Measurements from ENCODE around the gene CRB3. TPM values are rescaled to one million over a fixed set of nuclear protein-coding genes. Genes with fewer than 3 reads are reported as not detected.

CRB3 gene
- total and polyA plus RNA-seq, 2 of the 8 experiments (the other 6 are each of a cell fraction or from before 2014, with no cell fraction given), result 21.1 to 24.6 TPM

GRCh38 chr19:6464070-6464873, at the start of gene CRB3 (continued):
- TF ChIP-seq JUND (IDR thresholded peaks at IDR 0.05; ENCODE audit: low read length), result no peak
- peak; percentile 20 for TF ChIP-seq SAP30 (IDR thresholded peaks at IDR 0.05; ENCODE audit: insufficient read depth, insufficient replicate concordance, low read length)
- no peak for TF ChIP-seq BRCA1 (IDR thresholded peaks at IDR 0.05; ENCODE audit: low read depth, low read length)
- TF ChIP-seq TCF12 (IDR thresholded peaks at IDR 0.05; ENCODE audit: low read depth, low read length), result 0 out of 2 replicates have a peak, but pooled peaks have one; percentile 25
- peak; percentile 53; the same call in 1 of the 2 replicates for TF ChIP-seq SP1 (IDR thresholded peaks at IDR 0.05; ENCODE audit: low read depth, low read length)
- TF ChIP-seq, protein P1, sequence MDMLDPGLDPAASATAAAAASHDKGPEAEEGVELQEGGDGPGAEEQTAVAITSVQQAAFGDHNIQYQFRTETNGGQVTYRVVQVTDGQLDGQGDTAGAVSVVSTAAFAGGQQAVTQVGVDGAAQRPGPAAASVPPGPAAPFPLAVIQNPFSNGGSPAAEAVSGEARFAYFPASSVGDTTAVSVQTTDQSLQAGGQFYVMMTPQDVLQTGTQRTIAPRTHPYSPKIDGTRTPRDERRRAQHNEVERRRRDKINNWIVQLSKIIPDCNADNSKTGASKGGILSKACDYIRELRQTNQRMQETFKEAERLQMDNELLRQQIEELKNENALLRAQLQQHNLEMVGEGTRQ (IDR thresholded peaks at IDR 0.05; ENCODE audit: low read length), result peak; percentile 96
- TF ChIP-seq POU5F1 (IDR thresholded peaks at IDR 0.05; ENCODE audit: low read depth, low read length), result no peak
- no peak for TF ChIP-seq RBBP5 (IDR thresholded peaks at IDR 0.05; ENCODE audit: borderline replicate concordance, low read depth, low read length)
- TF ChIP-seq CBX5 (IDR thresholded peaks at IDR 0.05; ENCODE audit: low read depth, low read length), result no peak
- TF ChIP-seq TEAD4 (IDR thresholded peaks at IDR 0.05; ENCODE audit: low read depth, low read length), result no peak
- TF ChIP-seq SIN3A (conservative IDR thresholded peaks at IDR 0.05 in 1 of 2, IDR thresholded peaks at IDR 0.05 in 1 of 2; ENCODE audit: low read depth in 1 of 2, low read length in 2 of 2), result peak in 1 of 2 experiments; percentile 62; a peak in 1 of 4 replicates
- no peak for TF ChIP-seq CBX8 (IDR thresholded peaks at IDR 0.05; ENCODE audit: borderline replicate concordance, low read depth, low read length)
- no peak for TF ChIP-seq BCL11A (IDR thresholded peaks at IDR 0.05; ENCODE audit: low read depth in 2 of 2, low read length in 2 of 2)
- peak in 1 of 2 experiments; percentile 63; a peak in 2 of 3 replicates for TF ChIP-seq POLR2A (IDR thresholded peaks at IDR 0.05; ENCODE audit: control extremely low read depth in 1 of 2, low read depth in 2 of 2, low read length in 2 of 2)
- TF ChIP-seq CREB1 (IDR thresholded peaks at IDR 0.05), result peak; percentile 58
- no peak for TF ChIP-seq SRF (IDR thresholded peaks at IDR 0.05; ENCODE audit: low read depth, low read length)
- no peak for TF ChIP-seq NRF1 (IDR thresholded peaks at IDR 0.05; ENCODE audit: low read depth, low read length)
- TF ChIP-seq EZH2 (IDR thresholded peaks at IDR 0.05; ENCODE audit: low read depth, low read length, severe bottlenecking), result no peak
- 0 out of 2 replicates have a peak, but pooled peaks have one; percentile 3 for TF ChIP-seq SIX5 (IDR thresholded peaks at IDR 0.05; ENCODE audit: low read depth, low read length)
- no peak for TF ChIP-seq KDM5A (IDR thresholded peaks at IDR 0.05; ENCODE audit: low read length)
- TF ChIP-seq RAD21 (IDR thresholded peaks at IDR 0.05 in 1 of 2, conservative IDR thresholded peaks at IDR 0.05 in 1 of 2; ENCODE audit: low read depth in 2 of 2, low read length in 2 of 2), result no peak; a peak in 1 of 4 replicates
- TF ChIP-seq TBP (IDR thresholded peaks at IDR 0.05; ENCODE audit: low read depth, low read length), result peak; percentile 30; the same call in 1 of the 2 replicates
- no peak for TF ChIP-seq HDAC2 (IDR thresholded peaks at IDR 0.05; ENCODE audit: borderline replicate concordance in 1 of 2, low read depth in 2 of 2, low read length in 2 of 2)

All from H1 (cell line).